ENCODE results near the gene CAMK2A. TPM values are rescaled to one million over a fixed set of nuclear protein-coding genes. Genes with fewer than 3 reads are reported as not detected.

CAMK2A gene
- total and polyA plus RNA-seq, 2 donors = 1.8 to 2.6 TPM

GRCh38 chr5:150288791-150289190, 782 bp downstream of the CAMK2A start:
- H3K4me1 ChIP-seq (ENCODE audit: insufficient read depth) = no peaks in the 10 kb centered on the region
- no peak for DNase-seq (ENCODE audit: extremely low spot score)
- no peaks in the 10 kb centered on the region for H3K36me3 ChIP-seq (ENCODE audit: insufficient read depth)
- WGBS = 57% methylated on average over 6 of the region's 6 CpGs
- no peak overlapping the region for H3K27ac ChIP-seq (ENCODE audit: low read depth)
- no peak overlapping the region for H3K4me3 ChIP-seq (ENCODE audit: low read depth, low read length)

DNA sequence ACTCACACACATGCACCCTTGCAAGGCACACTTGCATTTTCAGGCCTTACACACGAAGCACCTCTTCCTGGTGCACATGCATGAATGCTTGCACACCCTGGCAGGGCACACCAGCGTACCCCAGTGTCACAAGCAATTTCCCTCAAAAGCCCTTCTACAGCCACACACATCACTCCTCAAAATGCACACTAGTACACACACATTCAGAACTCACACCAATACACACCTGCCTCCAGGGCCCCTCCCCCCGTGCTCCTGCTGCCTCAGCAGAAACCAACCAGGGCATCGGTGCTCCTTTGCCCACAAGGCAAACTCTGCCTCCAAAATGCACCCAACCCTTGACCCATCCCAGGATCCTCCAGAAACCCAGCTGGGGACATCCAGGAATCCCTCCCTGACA, 1.2 kb downstream of the CAMK2A start:
- 88% methylated on average over 4 of the region's 4 CpGs for WGBS
- Histone ChIP-seq H3K27ac (ENCODE audit: low read depth) (no peak overlapping the region), H3K4me1 (ENCODE audit: insufficient read depth) (no peaks in the 10 kb centered on the region), H3K36me3 (ENCODE audit: insufficient read depth) (no peaks in the 10 kb centered on the region), H3K4me3 (ENCODE audit: low read depth, low read length) (no peak overlapping the region)
- no peak for DNase-seq (ENCODE audit: extremely low spot score)

GRCh38 chr5:150286820-150287219, 2.8 kb downstream of the CAMK2A start:
- H3K4me3 ChIP-seq (ENCODE audit: low read depth, low read length) = no peak overlapping the region
- 79% methylated on average over 5 of the region's 5 CpGs for WGBS
- H3K36me3 ChIP-seq (ENCODE audit: insufficient read depth) = no peaks in the 10 kb centered on the region
- no peak overlapping the region for H3K27ac ChIP-seq (ENCODE audit: low read depth)
- no peaks in the 10 kb centered on the region for H3K4me1 ChIP-seq (ENCODE audit: insufficient read depth)
- DNase-seq (ENCODE audit: extremely low spot score) = no peak

GRCh38 chr5:150285114-150285513, 4.5 kb downstream of the CAMK2A start:
- Histone ChIP-seq H3K36me3 (ENCODE audit: insufficient read depth) (no peaks in the 10 kb centered on the region), H3K27ac (ENCODE audit: low read depth) (no peak overlapping the region), H3K4me1 (ENCODE audit: insufficient read depth) (no peaks in the 10 kb centered on the region), H3K4me3 (ENCODE audit: low read depth, low read length) (no peak overlapping the region)
- 96% methylated on average over 7 of the region's 7 CpGs for WGBS
- DNase-seq (ENCODE audit: extremely low spot score) = no peak

DNA sequence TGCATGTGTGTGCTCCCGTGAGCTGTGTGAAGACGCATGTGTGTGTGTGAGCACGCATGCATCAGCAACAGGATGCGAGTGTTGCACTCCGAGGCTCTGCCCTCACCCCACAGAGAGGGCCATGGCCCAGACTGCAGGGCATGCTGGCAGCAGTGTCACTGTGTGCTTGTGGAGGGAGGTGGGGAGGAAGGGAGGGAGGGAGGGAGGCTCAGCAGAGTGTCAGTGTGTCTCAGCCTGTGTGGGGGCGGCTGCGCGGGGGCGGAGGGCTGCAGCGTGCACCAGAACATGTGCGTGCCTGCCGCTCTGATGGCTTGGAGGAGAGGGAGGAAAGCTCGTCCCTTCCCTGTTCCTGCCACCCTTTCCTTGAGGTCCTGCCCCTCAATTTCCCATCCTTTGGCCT, 5.3 kb downstream of the CAMK2A start:
- 80% methylated on average over 13 of the region's 13 CpGs for WGBS
- H3K4me1 ChIP-seq (ENCODE audit: insufficient read depth) = no peaks in the 10 kb centered on the region
- H3K36me3 ChIP-seq (ENCODE audit: insufficient read depth) = no peaks in the 10 kb centered on the region
- no peak for DNase-seq (ENCODE audit: extremely low spot score)
- H3K27ac ChIP-seq (ENCODE audit: low read depth) = no peak overlapping the region
- no peak overlapping the region for H3K4me3 ChIP-seq (ENCODE audit: low read depth, low read length)

GRCh38 chr5:150283904-150284303, 5.7 kb downstream of the CAMK2A start:
- no peaks in the 10 kb centered on the region for H3K36me3 ChIP-seq (ENCODE audit: insufficient read depth)
- DNase-seq (ENCODE audit: extremely low spot score) = no peak
- WGBS = 75% methylated on average over 3 of the region's 3 CpGs
- H3K27ac ChIP-seq (ENCODE audit: low read depth) = no peak overlapping the region
- H3K4me3 ChIP-seq (ENCODE audit: low read depth, low read length) = no peak overlapping the region
- H3K4me1 ChIP-seq (ENCODE audit: insufficient read depth) = no peaks in the 10 kb centered on the region

- 79% methylated on average over 8 of the region's 8 CpGs for WGBS
Observed at GRCh38 chr5:150281987-150282386, 7.6 kb downstream of the CAMK2A start.

DNA sequence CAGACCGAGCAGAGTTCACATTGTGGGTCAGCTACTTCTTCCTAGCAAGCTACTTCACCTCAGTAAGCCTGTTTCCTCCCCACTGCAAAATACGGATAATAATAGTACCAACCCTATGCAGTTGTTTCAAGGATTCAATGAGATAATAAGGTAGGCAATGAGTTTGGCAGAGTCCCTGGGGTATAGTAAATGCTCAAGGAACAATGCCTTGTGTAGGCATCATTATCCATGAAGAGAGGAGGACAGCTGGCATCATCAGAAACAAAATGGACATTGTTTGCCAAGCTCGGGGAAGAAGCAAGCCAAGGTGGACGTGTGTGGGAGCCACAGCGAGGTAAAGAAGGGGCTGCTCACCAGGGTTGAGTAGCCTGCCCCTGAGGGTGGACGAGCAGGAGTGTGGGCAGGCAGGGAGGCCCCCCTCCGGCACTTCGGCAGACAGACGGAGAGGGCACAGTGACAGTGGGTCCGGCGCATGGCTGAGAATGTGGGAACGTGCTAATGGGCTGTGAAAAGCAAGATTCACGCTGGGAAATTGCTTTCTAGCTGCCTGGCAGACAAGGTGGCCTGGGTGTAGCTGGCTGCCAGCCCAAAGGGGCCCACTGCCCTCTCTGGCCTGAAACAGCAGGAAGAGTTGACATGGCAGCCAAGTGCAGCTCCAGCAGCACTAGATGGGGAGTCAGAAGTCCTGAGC, 10.1 kb downstream of the CAMK2A start:
- no peak overlapping the region for H3K4me3 ChIP-seq (ENCODE audit: low read depth, low read length)
- H3K27ac ChIP-seq (ENCODE audit: low read depth) = no peak overlapping the region
- WGBS = 87% methylated on average over 13 of the region's 13 CpGs
- no peak for DNase-seq (ENCODE audit: extremely low spot score)
- H3K36me3 ChIP-seq (ENCODE audit: insufficient read depth) = no peaks in the 10 kb centered on the region
- no peaks in the 10 kb centered on the region for H3K4me1 ChIP-seq (ENCODE audit: insufficient read depth)

More at GRCh38 chr5:150281987-150282386, 7.6 kb downstream of the CAMK2A start:
- H3K4me3 ChIP-seq (ENCODE audit: low read depth, low read length) = no peak overlapping the region
- no peaks in the 10 kb centered on the region for H3K36me3 ChIP-seq (ENCODE audit: insufficient read depth)
- H3K27ac ChIP-seq (ENCODE audit: low read depth) = no peak overlapping the region
- H3K4me1 ChIP-seq (ENCODE audit: insufficient read depth) = no peaks in the 10 kb centered on the region
- no peak for DNase-seq (ENCODE audit: extremely low spot score)

DNA sequence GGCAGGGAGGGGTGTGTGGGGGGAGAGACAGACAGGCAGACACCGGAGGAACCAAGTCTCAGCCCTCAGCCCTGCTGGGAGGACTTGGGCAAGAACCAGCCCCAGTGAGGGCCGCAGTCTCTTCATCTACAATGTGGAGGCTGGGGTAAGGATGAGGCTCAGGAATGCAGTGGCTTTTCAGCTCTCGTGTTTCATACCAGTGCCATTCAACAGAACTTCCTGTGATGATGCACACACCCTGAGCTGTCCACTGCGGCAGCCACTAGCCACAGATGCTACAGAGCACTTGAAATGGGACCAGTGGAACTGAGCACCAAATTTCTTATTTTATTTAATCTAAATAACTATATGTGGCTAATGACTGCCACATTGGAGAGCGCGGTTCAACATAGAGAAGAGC, 10.7 kb downstream of the CAMK2A start:
- Histone ChIP-seq H3K4me3 (ENCODE audit: low read depth, low read length) (no peak overlapping the region), H3K27ac (ENCODE audit: low read depth) (no peak overlapping the region), H3K36me3 (ENCODE audit: insufficient read depth) (no peaks in the 10 kb centered on the region), H3K4me1 (ENCODE audit: insufficient read depth) (no peaks in the 10 kb centered on the region)
- WGBS = 76% methylated on average over 6 of the region's 6 CpGs
- DNase-seq (ENCODE audit: extremely low spot score) = no peak

- WGBS = 61% methylated on average over 7 of the region's 7 CpGs
- Histone ChIP-seq H3K4me3 (ENCODE audit: low read depth, low read length) (no peak overlapping the region), H3K4me1 (ENCODE audit: insufficient read depth) (no peaks in the 10 kb centered on the region), H3K27ac (ENCODE audit: low read depth) (no peak overlapping the region), H3K36me3 (ENCODE audit: insufficient read depth) (no peaks in the 10 kb centered on the region)
- DNase-seq (ENCODE audit: extremely low spot score) = no peak
Observed at GRCh38 chr5:150278046-150278730, 11.4 kb downstream of the CAMK2A start.

DNA sequence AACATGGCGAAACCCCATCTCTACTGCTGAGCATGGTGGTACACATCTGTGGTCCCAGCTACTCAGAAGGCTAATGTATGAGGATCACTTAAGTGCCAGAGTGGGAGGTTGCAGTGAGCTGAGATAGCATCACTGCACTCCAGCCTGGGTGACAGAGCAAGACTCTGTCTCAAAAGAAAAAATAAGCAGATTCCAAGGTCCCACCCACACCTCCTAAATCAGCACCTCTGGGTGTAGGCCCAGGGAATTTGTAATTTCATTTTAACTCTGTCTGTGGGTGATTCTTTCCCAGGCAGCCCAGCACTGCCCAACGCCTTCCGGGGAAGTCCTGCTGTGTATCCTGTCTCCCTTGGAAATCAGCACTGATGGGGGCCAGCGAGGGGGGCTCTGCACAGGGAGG, 12.5 kb downstream of the CAMK2A start:
- 67% methylated on average over 4 of the region's 4 CpGs for WGBS
- H3K4me3 ChIP-seq (ENCODE audit: low read depth, low read length) = no peak overlapping the region
- no peak for DNase-seq (ENCODE audit: extremely low spot score)

DNA sequence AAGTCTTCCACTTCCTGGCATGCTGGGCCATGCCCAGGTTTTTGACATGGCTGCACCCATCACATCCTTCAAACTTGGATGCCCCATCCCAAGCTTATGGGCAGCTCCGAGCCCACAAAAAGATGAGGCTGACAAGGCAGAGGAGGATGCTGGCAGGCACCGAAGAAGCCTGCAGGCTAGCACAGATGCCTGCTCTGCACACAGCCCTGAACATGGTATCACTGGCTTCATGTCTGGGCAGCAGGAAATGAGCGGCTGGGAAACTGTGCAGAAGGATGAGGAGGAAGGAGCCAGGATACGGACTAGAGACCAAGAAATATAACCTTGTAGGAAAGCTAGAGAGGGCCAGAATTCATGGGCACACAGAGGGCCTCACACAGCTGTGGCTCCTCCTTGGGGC, 14.8 kb downstream of the CAMK2A start:
- H3K4me3 ChIP-seq (ENCODE audit: low read depth, low read length) = no peak overlapping the region
- 91% methylated on average over 4 of the region's 4 CpGs for WGBS
- H3K27ac ChIP-seq (ENCODE audit: low read depth) = no peak overlapping the region
- no peaks in the 10 kb centered on the region for H3K36me3 ChIP-seq (ENCODE audit: insufficient read depth)
- no peaks in the 10 kb centered on the region for H3K4me1 ChIP-seq (ENCODE audit: insufficient read depth)
- DNase-seq (ENCODE audit: extremely low spot score) = no peak

More for the DNA sequence above, 12.5 kb downstream of the CAMK2A start:
- no peaks in the 10 kb centered on the region for H3K36me3 ChIP-seq (ENCODE audit: insufficient read depth)
- H3K4me1 ChIP-seq (ENCODE audit: insufficient read depth) = no peaks in the 10 kb centered on the region
- no peak overlapping the region for H3K27ac ChIP-seq (ENCODE audit: low read depth)

- 67% methylated on average over 5 of the region's 5 CpGs for WGBS
- H3K36me3 ChIP-seq (ENCODE audit: insufficient read depth) = no peaks in the 10 kb centered on the region
- H3K4me3 ChIP-seq (ENCODE audit: low read depth, low read length) = no peak overlapping the region
- no peak for DNase-seq (ENCODE audit: extremely low spot score)
- H3K27ac ChIP-seq (ENCODE audit: low read depth) = no peak overlapping the region
- no peaks in the 10 kb centered on the region for H3K4me1 ChIP-seq (ENCODE audit: insufficient read depth)
Observed at GRCh38 chr5:150272531-150272930, 17.0 kb downstream of the CAMK2A start.

DNA sequence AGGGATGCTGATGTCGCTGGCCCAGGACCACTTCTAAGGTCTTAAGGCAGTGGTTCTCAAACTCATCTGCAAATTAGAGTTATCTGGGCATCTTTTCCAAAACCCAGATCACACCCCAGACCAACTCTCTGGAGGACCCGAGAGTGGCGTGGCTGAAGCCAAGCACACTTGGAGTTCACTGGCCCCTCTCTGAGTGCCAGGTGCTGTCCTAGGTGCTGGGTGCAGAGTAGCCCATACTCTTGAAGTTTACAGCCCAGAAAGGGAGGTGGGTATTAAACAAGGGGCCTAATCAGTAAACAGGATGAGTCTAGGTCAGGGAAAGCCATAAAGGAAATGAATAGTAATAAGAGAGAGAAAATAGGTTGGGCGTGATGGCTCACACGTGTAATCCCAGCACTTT, 17.6 kb downstream of the CAMK2A start:
- WGBS = 79% methylated on average over 5 of the region's 5 CpGs
- H3K36me3 ChIP-seq (ENCODE audit: insufficient read depth) = no peaks in the 10 kb centered on the region
- H3K4me1 ChIP-seq (ENCODE audit: insufficient read depth) = no peaks in the 10 kb centered on the region
- H3K4me3 ChIP-seq (ENCODE audit: low read depth, low read length) = no peak overlapping the region
- no peak overlapping the region for H3K27ac ChIP-seq (ENCODE audit: low read depth)
- DNase-seq (ENCODE audit: extremely low spot score) = no peak

Measured in urinary bladder (tissue), 4 donors.